NCI-H128 (cell line): ENCODE results near the gene CBX7.

Experiments
- DNase-seq: peaks from one replicate; lab custom pipeline; 2025; ENCODE audit not compliant: unreplicated experiment; lab: John Stamatoyannopoulos, UW

CBX7 gene

DNA sequence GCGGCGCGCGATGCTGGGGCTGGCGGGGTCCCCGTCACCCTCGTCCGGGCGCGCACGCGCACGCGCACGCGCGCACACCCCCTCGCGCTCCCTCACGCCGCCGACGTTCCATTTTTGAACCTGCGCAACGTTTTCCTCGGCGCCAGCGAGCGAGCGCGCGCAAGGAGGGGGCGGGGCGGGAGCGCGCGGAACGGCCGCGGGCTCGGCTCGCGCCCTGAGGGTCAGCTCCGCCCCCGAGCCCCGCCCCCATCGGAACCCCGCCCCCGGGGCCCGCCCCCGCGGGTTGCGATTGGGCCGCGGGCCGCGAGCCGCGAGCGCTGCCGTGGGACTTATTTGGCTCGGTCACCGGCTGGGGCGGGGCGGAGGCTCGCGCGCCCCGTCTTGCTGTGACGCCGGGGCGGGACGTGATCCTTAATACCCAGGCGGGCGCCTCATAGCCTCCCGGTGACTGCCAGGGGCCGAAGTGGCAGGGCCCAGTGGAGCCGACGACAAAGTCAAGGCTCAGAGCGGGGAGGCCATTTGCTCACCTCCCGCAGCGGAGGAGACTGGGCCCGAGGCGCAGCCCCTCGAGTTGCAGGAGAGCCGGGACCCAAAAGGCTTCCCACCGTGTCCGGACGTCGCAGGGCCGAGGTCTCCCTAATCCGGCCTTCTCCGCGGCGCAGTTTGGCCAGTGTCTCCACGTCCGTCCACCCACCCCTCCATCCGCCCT is at the start of gene CBX7:
TSS of gene CBX7 (minus strand) at position 170 of the 709 bp plus-strand sequence. CDS start 236 bp downstream, outside the sequence.
- DNase-seq: peak; percentile 37

DNA sequence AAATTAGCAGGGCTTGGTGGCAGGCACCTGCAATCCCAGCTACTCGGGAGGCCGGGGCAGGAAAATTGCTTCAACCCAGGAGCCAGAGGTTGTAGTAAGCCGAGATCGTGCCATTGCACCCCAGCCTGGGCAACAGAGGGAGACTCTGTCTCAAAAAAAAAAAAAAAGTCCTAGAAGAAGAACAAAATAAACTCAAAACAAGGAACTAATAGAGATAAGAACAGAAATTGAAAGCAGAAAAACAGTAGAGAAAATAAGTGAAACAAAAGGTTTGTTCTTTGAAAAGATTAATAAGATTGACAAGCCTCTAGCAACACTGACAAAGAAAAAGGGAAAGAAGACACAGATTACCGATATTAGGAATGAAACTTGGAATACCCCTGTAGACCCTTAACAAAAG is 45.1 kb upstream of the CBX7 start:
- no peak for DNase-seq

DNA sequence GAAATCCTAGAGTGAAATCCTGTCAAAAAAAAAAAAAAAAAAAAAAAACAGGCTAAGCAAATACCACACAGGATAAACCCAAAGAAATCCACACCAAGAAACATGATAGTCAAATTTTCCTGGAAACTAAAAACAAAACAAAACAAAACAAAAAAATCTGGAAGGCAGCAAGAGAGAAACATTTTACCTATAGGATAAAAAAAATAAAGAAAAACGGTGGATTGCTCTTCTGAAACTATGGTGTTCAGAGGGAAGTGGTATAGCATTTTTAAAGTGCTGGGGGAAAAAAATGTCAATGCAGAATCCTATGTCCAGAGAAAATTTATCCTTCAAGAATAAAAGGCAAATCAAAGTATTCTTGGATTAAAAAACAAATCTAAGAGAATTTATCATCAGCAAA is 41.6 kb upstream of the CBX7 start:
- DNase-seq: no peak

DNA sequence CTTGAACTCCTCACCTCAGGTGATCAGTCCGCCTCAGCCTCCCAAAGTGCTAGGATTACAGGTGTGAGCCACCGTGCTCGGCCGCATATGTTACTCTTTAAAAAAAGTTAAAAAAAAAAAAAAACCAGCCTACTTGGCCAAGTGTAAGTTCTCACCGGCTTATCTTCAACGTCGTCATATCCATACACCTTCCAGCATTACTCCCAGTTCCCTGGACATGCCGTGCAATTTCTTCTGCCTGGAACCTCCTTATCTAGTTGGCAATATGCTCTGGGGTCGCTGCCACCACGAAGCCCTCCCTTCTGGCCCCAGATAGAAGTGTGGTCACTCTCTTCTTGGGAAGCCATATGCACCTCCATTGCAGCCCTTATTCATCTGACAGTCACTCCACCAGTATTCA is 36.3 kb upstream of the CBX7 start:
- no peak for DNase-seq

DNA sequence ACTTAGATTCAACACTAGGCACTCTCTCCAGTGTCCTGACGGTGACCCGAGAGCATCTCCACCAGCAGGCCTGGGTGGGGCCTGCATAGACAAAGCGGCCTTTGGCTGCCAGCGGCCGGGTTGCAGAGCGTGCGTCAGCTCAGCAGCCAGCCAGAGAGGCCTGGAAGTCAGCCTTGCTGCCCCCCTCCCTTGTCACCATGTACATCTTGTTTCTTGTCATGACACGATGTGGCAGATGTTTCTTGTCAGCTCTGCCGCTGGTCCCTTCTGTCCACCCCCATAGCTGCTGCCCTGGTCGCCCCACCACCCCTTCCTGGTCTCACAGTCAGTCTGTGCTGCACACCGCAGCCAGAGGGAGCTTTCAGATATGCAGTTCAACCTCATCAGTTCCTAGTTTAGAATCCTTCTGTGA is 33.1 kb upstream of the CBX7 start:
- DNase-seq: no peak

DNA sequence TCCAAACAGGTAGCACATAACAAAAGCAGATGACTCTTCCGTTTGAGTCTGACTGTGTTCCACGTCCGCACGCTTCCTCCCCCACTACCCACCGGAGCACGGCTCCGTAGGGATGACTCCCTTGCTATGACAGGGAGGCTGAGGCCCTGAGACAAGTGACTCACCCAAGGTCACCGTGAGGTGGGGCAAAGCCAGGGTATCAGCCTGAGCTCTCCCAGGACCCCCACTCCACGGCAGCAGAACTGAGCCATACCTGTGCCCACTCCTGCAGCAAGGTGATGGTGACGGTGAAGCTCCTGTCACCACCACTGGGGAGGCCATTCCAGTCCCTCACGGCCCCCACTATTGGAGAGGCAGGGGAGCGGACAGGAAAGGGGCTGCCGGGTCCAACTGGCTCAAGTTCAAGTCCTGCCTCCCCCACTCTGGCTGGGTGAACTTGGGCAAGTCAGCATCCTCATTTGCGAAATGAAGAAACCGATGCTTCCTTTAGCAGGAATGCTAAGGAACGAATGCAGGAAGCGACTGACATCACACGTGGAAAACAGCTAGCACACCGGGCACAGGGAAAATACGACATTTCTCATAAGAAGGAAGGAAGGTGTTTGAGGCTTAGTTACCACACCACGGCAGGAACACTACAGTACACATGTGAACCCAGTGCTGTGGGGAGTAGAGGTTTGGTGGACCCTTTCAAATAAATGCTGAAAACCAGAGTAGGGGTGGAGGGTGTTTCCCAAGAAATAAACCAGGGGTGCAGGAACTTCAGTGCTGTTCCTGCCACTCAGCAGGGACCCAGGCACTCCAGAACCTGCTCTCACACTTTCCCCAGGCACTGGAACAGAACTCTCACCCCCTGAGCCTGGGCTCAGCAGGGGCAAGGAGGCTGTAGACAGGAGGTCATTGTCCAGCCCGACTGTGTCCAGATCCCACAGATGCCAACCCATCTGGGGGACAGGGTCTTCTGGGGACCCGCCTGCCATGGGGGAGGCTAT is 32.4 kb upstream of the CBX7 start:
- no peak for DNase-seq

DNA sequence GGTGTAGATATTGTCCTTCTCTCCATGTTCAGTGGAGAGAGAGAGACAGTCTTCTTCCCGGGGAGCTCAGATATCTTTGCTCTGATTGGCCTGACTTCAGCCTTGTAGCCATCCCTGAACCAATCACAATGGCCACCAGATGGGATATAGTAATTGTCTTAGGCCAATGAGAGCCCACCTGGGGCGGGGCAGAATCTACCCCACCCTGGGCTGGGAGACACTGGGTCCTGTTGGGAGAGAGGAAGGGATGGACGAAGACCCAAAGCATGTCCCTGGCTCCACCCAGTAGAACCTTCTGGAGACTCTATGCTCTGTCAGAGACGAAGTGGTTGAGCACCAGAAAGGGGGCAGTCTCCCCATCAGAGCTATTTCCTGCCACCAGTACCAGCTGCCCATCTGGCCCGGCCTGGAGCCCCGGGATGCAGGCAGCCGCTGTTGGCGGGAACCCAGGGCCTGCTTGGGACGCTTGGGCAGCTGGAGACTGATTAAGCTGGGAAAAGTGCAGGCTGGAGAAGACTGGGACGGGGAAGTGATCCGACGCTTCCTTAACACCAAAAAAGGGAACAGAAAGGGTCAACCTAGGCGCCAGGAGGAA is 31.6 kb upstream of the CBX7 start:
- DNase-seq: no peak

DNA sequence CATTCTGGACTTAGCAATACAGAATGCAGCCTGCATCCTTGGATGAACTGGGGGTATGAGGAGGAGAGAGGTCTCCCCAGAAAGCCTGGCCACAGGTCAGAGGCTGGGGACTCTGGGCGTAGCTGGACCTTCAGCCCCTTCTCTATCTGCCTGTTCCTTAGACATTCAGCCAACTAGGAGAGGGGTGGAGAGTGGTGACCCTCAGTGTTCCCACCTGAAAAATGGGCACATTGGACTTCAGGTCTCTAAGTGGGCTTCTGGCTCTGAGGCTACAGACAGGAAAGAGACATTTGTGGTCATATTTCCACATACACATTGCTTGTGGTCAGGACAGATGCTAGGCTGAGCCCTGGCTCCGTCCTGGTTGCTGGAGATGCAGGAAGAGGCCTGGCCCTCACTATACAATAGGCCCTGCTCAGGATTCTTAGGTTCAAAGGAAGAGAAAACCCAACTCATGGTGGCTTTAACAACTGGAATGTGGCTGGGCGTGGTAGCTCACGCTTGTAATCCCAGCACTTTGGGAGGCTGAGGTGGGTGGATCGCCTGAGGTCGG is 30.1 kb upstream of the CBX7 start:
- no peak for DNase-seq

DNA sequence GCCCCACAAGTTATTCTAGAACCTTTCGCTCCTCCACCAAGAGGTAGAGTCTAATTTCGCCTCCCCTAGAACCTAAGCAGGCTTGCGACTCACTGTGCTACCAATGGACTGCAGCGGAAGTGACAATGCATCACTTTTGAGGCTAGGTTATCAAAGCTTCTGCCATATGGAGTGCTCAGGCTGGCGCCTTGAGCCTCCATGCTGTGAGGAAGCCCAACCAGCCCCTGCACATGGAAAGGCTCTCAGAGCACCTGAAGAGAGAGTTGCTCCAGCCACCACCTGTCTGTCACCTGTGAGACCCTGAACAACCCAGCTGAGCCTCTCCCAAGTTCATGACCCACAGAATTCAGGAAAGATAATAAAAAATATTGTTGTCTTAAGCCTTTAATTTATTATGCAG is 29.3 kb upstream of the CBX7 start:
- DNase-seq: no peak

DNA sequence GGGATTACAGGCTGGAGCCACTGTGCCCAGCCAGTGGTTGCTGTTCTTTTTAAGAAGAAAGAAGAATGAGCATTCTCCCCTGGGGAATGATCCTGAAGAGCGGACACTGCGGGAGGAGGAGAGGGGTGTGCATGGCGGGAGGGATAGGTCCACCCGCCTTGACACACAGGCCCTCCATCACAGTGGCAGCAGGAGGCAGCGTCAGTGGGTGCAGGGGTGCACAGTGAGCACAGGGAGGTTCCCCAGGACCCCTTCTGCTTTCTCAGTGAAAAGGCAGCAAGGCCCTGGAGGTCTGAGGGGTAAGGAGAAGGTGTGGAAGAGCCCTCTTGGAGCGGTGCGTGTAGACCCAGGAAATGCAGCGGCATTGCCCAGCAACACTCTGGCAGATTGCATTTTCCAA is 28.9 kb upstream of the CBX7 start:
- no peak for DNase-seq

DNA sequence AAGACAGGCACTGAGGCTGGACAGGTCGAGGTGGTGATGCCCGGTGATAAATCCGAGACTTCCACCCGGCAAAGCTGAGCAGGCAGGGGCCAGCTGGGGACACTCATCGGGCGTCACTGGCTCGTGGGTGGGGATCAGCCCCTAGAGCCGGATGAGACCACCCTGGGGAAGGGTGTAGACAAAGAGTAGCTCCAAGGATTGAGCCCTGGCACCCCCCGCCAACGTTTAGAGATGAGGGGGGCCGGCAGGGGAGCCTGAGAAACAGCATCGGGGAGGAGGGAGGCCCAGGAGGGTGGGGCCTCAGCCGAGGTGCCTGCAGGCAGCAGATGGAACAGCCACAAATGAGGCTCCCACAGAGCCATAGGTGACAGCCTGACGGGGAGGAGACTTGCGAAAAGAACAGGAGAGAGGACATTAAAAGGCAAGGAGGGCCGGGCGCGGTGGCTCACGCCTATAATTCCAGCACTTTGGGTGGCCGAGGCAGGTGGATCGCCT is 27.4 kb upstream of the CBX7 start:
- no peak for DNase-seq

DNA sequence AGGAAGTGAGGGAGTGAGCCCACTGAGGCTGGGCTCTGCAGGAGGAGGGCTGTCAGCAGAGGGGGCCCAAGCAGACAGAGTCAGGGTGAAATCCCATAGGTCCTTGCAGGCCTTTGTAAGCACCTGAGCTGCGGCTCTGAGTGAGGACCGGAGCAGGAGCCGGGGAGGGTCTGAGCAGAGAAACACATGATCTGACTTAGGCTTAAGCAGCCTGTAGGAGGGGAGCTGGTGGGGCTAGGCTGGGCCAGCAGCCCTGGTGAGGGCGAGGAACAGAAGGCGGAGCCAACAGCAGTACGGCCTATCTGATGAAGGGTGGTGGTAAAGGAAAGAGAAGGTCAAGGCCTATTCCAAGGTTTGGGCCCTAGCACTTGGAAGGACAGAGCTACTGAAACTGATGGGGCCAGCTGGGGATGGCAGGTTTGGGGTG is 26.9 kb upstream of the CBX7 start:
- DNase-seq: no peak

DNA sequence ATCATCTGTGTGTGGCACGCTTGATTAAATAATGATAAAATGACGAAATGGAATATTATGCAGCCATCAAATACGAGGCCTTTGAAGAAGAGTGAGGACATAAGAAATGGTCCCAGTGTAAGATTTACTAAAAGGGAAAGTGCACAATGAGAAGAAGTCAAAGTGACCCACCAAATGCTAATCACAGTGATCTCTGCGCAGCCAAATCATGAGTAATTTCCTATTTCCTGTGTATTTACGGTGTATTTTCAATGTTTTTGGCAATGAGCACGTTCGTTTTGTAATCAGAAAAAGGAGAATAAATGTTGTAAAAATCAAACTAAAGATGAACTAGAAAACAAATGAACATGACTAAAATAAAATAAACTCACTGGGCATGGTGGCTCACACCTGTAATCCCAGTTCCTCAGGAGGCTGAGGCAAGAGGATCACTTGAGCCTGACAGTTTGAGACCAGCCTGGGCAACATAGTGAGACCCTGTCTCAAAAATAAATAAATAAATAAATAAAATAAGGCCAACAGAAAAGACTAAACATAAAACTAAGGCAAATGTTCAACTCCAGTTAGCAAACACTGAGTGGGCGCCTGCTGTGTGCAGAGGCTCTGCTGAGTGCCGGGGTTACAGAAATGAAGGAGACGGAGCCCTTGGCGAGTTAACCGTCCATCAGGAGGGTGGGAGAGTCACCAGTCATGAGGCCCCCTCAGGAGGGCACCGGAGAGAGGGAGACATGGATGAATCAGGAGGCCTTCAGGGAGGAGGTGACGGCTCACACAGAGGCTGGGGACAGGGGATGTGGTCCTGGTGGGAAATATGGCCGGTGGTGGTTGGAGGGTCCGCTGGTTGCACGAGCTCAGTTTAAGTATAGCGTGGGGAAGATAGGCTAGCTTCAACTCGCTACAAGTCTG is 26.0 kb upstream of the CBX7 start:
- DNase-seq: no peak

DNA sequence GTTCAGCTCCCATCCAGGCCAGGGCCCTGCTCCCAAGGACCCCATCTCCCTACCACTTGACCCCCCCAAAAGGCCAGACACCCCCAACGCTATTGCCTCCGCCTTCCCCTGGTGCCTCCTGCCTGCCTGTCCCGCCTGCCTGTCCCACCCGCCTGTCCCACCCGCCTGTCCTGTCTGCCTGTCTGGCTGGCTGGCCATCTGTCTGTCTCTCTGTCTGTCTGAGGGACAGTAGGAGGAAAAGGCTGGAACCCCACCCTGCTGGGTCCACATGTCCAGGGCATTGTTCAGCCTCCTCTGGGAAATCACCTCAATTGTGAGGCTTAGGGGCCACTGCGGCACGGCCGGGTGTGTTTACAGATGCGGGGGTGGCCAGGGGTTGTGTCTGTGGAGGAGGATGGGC is 25.3 kb upstream of the CBX7 start:
- no peak for DNase-seq

DNA sequence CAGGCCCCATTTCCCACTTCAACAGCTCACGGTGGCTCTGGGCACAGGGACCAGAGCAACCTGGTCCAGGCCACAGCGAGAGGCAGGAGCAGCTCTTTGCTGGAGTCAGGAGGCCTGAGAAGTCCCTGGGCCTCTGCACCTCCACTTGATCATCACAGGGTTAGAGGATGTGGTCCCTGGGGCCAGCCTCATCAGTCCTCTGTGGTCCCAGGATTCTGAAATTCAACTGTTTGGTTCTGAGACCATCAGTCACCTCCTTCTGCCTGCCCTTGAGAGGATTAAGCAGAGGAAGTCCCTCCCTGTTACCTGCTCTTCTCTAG is 24.9 kb upstream of the CBX7 start:
- no peak for DNase-seq

DNA sequence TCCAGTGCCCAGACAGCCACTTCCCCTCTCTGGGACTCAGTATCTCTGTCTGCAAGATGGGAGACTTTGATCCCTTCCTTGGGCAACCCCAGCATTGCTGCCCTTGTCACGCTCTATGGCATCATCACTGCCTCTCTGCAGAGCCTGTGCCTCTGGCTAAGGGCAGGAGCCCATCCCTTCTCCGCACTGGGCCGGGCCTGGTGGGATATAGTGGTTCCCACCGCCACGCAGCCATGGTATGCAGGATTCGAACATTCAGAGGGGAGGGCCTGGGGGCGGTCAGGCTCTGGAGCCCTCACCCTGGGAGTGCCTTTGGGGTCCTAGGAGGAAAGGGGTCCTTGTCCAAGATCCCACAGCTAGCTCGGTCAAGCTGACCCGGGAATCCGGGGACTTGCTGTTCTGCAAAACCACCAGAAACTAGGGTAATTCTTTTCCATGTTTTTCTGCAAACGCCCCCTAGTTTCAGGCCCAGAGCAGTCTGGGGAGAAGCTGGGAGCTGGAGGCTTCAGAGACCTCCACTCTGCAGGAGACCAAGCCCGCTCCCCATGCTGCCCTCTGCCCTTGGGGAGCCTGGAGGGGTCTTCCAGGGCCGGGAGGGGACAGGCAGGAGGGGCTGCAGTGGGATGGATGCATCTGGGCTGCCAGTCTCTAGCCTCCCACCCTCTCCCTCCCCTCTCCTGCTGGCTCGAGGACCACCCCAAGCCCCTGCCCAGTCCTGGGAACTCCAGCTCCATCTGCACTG is 24.4 kb upstream of the CBX7 start:
- no peak for DNase-seq

DNA sequence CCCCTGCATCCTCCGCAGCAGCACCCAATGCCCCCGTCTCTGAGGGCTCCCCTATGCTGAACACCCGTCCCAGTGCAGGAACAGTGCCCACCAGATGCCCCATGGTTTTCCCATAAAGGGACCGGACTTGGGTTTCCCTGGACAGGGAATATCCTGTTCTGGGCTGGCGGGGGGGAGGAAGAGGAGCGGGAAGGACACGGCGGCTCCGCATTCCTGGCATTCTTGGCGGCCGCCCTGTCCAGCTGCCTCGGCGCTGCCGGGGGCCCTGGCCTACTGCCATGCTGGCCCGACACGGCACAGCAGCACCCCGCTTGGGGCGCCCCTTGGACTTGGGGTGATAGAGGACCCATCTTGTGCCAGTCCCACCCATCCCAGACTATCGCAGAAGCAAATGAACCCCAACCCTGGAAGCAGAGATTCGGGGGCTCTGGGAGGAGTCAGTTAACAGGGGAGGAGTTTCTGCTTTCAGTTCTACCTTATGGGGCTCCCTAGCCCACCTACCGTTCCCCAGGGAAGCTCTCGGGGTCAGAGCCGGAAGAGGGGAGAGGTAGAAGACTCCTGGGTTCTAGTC is 23.7 kb upstream of the CBX7 start:
- no peak for DNase-seq

DNA sequence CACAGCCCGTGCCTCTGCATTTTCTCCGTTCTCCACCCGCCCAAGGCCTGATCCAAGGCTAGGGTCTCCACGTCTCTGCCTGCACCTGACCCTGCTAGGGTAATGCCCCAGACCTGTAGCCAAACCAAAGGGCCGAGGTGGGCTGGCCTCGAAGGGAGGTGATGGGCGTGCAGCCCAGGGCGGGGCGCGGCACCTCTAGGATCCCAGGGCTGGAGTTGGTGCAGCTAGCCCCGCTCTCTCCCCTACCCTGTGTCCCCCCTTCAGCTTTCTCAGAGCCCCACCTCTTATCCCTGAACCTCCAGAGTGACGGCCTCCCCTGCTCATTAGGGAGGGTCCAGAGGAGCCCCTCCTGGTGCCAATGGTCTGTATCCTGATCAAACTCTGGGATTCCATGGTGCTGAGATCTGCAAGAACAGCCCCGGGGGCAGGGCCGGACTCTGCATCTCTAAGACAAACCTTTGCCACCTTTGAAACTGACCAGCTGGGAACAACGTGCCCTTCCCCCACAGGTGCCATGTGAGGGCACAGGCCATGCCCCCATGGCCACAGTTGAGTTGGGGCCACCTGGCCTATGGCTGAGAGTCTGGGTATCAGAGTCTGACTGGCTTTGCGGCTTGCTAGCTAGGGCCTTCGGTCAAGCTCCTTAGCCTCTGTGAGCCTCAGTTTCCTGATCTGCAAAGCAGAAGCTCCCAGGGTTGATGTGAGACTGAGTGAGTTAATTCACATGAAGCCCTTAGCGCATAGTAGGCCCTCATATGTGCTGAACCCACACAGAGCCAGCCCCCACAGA is 23.1 kb upstream of the CBX7 start:
- DNase-seq: no peak
